ENCODE results near the gene BEST4.
"Not testable (repeated sequence)": the region's sequence is repeated elsewhere in the genome, so short reads cannot be mapped to it uniquely, and the experiment has no call there.

BEST4 gene

GRCh38 chr1:44801491-44802305 is 13.7 kb upstream of the BEST4 start:
- DNase-seq: peak; percentile 40

DNA sequence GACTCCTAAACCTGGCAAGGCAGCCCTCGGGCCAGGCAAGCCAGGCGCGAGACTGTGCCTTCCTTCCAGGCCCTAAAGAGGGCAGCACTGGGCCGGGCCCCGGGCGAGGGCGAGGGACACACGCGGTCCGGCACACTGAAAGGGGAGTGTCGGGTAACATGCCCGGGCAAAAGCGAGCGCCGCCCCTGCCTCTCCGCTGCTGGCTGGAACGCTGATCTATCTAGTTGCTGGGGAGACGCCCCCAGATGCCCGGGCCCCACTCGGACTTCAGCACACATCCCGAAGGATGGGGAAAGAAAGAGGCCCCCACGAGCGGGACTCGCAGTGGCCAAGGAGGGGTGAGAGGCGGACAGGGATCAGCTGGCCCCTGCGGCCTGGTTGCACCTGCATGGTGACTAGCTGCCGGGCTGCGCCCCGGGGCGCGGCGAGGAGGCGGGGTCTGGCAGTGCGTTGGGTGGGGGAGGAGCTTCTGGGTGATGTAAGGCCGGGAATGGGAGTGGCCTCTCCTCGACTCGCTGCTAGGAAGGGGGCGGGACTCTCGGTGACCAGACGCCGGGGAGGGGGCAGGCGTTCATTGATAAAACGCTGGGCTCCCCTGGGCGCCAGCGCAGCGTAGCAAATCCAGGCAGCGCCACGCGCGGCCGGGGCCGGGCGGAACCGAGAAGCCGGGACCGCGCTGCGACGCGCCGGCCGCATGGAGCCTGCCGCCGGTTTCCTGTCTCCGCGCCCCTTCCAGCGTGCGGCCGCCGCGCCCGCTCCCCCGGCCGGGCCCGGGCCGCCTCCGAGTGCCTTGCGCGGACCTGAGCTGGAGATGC is 12.0 kb upstream of the BEST4 start, which contains the start of gene PLK3:
Gene PLK3, plus strand, starts transcription at position 608 of the 815 bp plus-strand sequence. Its CDS starts 87 bp downstream, at position 695.
- DNase-seq: peak; percentile 99

DNA sequence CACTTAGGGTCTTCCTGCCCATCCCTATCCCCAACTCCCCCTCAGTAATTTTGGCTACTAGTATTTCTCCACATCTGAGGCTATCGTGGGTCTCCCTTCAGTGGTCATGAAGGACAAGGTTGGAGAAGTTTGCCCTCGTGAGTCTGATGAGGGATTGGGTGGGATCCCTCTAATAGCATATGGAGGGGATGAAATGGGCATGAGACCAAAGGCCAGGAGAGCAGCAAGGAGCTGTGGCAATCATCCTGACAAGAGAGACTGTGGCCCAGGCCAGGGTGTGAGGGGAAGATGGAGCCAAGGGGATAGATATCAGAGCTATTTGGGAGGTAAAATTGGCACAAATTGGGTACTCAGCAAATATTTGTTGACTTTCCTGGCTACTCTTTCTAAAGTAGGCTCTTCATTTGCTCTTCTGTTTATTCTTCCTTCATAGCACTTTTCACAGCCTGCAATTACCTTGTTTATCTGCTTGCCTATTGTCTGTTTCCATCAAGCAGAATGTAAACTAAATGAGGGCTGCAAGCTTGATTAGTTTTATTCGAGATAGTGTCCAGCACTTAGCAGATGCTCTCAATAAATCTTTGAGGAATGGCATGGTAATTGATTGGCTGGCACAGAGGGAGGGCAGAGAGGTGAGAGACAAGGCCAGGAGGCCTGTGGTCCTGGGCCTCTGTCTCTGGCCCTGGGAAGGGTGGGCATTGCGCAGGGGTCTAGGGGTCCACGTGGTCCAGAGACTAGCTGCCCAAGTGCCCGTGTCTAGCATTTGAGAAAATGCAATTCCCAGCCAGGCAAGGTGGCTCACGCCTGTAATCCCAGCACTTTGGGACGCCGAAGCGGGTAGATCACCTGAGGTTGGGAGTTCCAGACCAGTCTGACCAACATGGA is 10.8 kb upstream of the BEST4 start:
- DNase-seq: no peak

DNA sequence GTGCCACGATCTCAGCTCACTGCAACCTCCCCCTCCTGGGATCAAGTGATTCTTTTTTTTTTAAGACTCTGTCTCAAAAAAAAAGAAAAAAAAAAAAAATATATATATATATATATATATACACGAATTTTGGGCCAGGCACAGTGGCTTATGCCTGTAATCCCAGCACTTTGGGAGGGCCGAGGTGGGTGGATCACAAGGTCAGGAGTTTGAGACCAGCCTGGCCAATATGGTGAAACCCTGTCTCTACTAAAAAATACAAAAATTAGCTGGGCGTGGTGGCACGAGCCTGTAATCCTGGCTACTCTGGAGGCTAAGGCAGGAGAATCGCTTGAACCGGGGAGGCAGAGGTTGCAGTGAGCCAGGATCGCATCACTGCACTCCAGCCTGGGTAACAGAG is 9.9 kb upstream of the BEST4 start:
- DNase-seq: not testable (repeated sequence)

DNA sequence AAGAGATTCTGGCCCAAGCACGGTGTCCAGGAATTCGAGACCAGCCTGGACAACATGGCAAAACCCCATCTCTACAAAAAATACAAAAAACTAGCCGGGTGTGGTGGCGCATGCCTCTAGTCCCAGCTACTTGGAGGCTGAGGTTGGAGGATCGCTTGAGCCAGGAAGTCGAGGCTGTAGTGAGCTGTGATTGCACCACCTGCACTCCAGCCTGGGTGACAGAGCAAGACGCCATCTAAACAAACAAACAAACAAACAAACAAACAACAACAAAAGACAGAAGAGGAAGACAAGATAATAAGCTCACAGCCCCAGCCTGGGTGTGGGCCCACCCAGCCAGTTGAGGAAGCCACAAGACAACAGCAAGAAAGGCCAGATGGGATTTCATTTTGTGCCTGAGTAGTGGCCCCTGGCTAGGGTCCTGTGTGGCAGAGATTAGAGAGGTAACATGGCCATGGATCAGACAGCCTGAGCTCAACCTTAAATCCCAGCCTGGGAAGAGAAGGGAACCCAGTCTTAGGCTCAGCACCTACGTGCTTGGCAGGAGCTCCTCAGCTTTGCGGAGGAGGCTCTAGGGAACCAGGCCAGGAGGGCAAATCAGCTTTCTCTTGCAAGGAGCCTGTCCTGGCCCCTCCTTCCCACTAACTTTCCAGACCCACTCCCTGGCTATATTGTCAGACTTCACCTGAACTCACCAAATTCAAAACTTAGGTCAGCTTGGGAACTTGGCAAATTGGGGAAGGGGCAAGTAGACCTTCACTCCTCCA is 4.9 kb upstream of the BEST4 start:
- no peak for DNase-seq

- no peak for DNase-seq
Observed at GRCh38 chr1:44790968-44791801, 3.2 kb upstream of the BEST4 start.

- DNase-seq: no peak
Observed at GRCh38 chr1:44787506-44787905, 464 bp downstream of the BEST4 start.

GRCh38 chr1:44786841-44787426 is 1.0 kb downstream of the BEST4 start:
- DNase-seq: no peak

GRCh38 chr1:44786138-44786840 is 1.7 kb downstream of the BEST4 start:
- DNase-seq: peak; percentile 78

DNA sequence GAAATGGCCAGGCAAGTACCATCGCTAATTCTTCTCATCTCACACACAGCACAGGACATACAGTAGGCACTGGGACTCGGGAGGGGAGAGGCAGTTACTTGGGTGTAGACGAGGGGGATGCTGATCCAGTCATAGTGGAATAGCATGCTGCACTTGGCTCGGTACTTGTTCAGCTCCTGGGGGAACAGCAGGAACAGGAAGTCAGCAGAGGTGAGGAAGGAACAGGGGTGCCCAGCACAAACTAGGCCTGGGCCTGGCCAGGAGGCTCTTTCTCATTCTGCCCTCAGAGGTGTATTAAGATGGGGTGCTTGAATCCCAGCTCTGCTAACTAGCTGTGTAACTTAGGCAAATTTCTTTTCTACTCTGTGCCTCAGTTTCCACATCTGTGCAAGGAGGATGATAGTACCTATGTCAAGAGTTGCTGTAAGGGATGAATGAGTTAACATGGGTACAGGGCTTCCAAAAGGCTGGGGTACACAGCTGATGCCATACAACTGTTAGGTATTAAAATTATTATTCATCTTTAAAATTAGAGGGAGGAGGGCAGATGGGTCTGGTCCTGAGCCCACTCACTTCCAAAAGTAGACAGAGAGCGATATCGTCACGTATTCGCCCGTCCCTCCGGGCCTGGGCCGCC is 2.4 kb downstream of the BEST4 start:
- DNase-seq: no peak

DNA sequence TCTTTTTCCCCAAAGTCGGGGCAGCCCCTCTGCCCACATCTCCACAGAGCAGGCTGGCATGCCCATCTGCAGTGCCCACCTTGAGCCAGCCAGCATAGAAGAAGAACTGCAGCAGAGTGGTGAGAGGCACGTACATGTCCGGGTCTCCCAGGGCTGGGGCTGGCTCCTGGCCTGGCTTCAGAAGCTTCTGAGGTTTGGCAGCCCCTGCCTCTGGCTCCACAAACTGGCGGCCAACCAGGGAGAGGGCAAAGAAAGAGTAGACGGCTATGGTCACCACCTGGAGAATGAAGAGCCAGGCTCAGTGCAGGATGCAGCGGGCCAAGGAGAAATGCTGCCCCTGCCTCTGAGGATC is 3.0 kb downstream of the BEST4 start:
- no peak for DNase-seq

GRCh38 chr1:44784094-44785028 is 3.6 kb downstream of the BEST4 start:
- DNase-seq: no peak

DNA sequence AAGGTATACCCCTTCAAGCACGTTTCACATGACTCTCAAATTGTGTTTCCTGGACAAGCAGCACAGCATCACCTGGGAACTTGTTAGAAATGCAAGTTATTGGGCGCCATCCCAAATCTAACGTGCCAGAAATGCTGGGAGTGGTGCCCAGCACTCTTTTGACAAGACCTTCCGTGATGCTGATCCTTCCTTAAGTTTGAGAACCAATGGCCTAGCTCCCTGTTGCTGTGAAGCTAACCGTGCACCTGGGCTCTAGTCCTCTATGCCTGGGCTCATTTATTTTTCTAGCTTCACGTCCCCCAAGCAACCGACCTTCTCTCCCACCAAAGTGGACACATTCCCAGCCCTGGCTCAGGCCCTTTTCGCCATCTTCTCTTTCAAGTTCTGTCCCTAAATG is 4.3 kb downstream of the BEST4 start:
- no peak for DNase-seq

- DNase-seq: no peak
Observed at GRCh38 chr1:44780583-44781121, 7.3 kb downstream of the BEST4 start.

GRCh38 chr1:44778705-44779576 is 9.0 kb downstream of the BEST4 start:
- no peak for DNase-seq

GRCh38 chr1:44777969-44778635 is 9.9 kb downstream of the BEST4 start:
- DNase-seq: no peak

GRCh38 chr1:44777547-44777946 is 10.4 kb downstream of the BEST4 start:
- no peak for DNase-seq
